Measurements from ENCODE around the gene TMPRSS11D. TPM values are rescaled to one million over a fixed set of nuclear protein-coding genes. Genes with fewer than 3 reads are reported as not detected.

Gene TMPRSS11D
- total RNA-seq, 1 experiment from 2014 or later, result not detected

DNA sequence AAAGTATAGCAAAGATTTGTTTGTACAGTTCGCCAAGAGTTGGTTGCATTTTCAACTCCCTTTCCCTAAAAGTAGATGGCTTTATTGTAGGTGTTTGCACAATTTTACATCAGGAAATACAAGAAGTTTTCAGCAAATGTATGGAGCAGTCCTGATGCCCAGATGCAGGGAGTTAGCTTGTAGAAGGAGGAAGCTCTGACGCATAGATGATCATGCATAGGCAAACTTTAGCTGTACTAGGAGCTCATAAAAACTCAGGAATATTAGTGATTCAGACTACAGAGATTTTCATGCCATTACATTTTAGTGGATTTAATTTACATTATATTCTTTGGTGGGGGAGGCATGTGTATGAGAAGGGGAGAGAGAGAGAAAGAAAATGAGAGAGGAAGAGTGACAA lies 62.9 kb downstream of the TMPRSS11D start:
- no TSS peak for BruUV-seq (replicated peaks)
- ATAC-seq (peak; percentile 100), DNase-seq (peak; percentile 81)
- no peak overlapping the region for H2AFZ ChIP-seq (ENCODE audit: low read length)
- H3K4me1 ChIP-seq (ENCODE audit: insufficient read depth, low read length), result peaks cover 12% of the 10 kb centered on the region
- H3K36me3 ChIP-seq (ENCODE audit: low read depth, low read length), result no peaks in the 10 kb centered on the region
- no peaks in the 10 kb centered on the region for H3K9me2 ChIP-seq (replicated peaks; ENCODE audit: low read length)
- ChIA-PET POLR2A (ENCODE audit: unreplicated experiment) (interaction anchor here (0.6 kb wide), 1 partner anchor 423 kb away, joined by 3 read pairs; no protein-coding TSS in a partner anchor), CTCF (interaction anchor here (0.6 to 1.0 kb wide), 3 partner anchors 74 to 353 kb away, joined by 3 to 9 read pairs (median 3); no protein-coding TSS in a partner anchor)
- no peaks in the 10 kb centered on the region for H3K27me3 ChIP-seq (ENCODE audit: low read length)
- H3K4me2 ChIP-seq (ENCODE audit: low read length), result peak overlapping the region; percentile 40
- H4K20me1 ChIP-seq (ENCODE audit: low read length), result no peaks in the 10 kb centered on the region
- H3K9ac ChIP-seq (ENCODE audit: low read length), result no peak overlapping the region
- H3K4me3 ChIP-seq (ENCODE audit: low read length), result no peak overlapping the region
- H3K79me2 ChIP-seq (ENCODE audit: low read length), result no peaks in the 10 kb centered on the region
- H3F3A ChIP-seq (ENCODE audit: low read length, unreplicated experiment), result no peaks in the 10 kb centered on the region
- H3K27ac ChIP-seq (ENCODE audit: low read length), result no peak overlapping the region
- intact Hi-C loops (cut with micrococcal nuclease), result no loop called here
- no peaks in the 10 kb centered on the region for H3K9me3 ChIP-seq (ENCODE audit: low read length)
- no peak for TF ChIP-seq EZH2 (IDR thresholded peaks at IDR 0.05; ENCODE audit: low read length, unreplicated experiment)
- TF ChIP-seq, protein P1, sequence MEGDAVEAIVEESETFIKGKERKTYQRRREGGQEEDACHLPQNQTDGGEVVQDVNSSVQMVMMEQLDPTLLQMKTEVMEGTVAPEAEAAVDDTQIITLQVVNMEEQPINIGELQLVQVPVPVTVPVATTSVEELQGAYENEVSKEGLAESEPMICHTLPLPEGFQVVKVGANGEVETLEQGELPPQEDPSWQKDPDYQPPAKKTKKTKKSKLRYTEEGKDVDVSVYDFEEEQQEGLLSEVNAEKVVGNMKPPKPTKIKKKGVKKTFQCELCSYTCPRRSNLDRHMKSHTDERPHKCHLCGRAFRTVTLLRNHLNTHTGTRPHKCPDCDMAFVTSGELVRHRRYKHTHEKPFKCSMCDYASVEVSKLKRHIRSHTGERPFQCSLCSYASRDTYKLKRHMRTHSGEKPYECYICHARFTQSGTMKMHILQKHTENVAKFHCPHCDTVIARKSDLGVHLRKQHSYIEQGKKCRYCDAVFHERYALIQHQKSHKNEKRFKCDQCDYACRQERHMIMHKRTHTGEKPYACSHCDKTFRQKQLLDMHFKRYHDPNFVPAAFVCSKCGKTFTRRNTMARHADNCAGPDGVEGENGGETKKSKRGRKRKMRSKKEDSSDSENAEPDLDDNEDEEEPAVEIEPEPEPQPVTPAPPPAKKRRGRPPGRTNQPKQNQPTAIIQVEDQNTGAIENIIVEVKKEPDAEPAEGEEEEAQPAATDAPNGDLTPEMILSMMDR (conservative IDR thresholded peaks at IDR 0.05; ENCODE audit: low read depth, low read length), result no peak
- no peak for TF ChIP-seq EZH2phosphoT487 (IDR thresholded peaks at IDR 0.05; ENCODE audit: borderline replicate concordance, low read length)

DNA sequence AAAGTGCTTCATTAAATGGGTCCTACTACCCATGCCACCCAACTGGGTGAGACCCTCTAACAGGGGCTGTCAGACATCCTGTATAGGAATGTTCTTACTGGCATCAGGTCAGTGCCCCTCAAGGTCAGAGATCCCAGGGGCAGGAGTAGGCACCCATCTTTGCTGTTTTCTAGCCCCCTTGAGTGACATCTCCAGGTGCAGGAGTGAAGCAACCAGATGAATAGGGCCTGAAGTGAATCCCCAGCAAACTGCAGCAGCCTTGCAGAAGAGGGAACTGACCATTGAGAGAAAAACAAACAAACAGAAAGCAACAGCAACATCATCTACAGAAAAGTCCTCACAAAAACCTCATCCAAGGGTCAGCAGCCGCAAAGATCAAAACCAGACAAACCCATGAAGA lies 73.8 kb downstream of the TMPRSS11D start:
- DNase-seq (no peak), ATAC-seq (no peak)
- Histone ChIP-seq H3K79me2 (ENCODE audit: low read length) (no peaks in the 10 kb centered on the region), H3K27ac (ENCODE audit: low read length) (no peak overlapping the region), H3K4me1 (ENCODE audit: insufficient read depth, low read length) (no peaks in the 10 kb centered on the region), H3K9ac (ENCODE audit: low read length) (no peak overlapping the region), H3F3A (ENCODE audit: low read length, unreplicated experiment) (no peaks in the 10 kb centered on the region), H4K20me1 (ENCODE audit: low read length) (no peaks in the 10 kb centered on the region), H3K9me2 (replicated peaks; ENCODE audit: low read length) (no peaks in the 10 kb centered on the region), H3K4me2 (ENCODE audit: low read length) (no peak overlapping the region), H3K4me3 (ENCODE audit: low read length) (no peak overlapping the region), H2AFZ (ENCODE audit: low read length) (no peak overlapping the region), H3K27me3 (ENCODE audit: low read length) (no peaks in the 10 kb centered on the region), H3K9me3 (ENCODE audit: low read length) (no peaks in the 10 kb centered on the region), H3K36me3 (ENCODE audit: low read depth, low read length) (no peaks in the 10 kb centered on the region)
- ChIA-PET CTCF (no interaction called here), POLR2A (ENCODE audit: unreplicated experiment) (no interaction called here)
- TF ChIP-seq, protein P1 (conservative IDR thresholded peaks at IDR 0.05; ENCODE audit: low read depth, low read length), result no peak
- TF ChIP-seq EZH2 (IDR thresholded peaks at IDR 0.05; ENCODE audit: low read length, unreplicated experiment), result no peak
- intact Hi-C loops (cut with micrococcal nuclease), result no loop called here
- no TSS peak for BruUV-seq (replicated peaks)

DNA sequence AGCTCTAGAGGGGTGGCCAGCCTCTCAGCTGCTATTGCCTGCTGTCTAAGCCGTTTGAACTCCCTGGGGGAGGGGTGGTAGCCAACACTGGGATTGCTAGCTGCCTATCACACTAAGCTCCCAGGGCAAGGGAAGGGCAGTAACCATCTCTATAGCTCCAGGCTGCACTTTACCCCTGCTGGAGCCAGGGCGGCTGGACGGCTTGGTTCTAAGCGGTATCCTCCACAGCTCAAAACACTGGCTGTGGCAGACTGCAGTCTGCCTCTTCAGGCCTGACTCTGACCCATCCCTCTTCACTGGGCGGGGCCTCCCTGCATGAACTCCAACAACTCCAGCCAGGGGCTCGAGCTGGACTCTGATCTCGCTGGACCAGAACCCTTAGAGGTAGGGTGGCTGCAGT lies 74.3 kb downstream of the TMPRSS11D start:
- ChIA-PET POLR2A (ENCODE audit: unreplicated experiment) (no interaction called here), CTCF (no interaction called here)
- TF ChIP-seq, protein P1 (conservative IDR thresholded peaks at IDR 0.05; ENCODE audit: low read depth, low read length), result no peak
- no peak for TF ChIP-seq EZH2 (IDR thresholded peaks at IDR 0.05; ENCODE audit: low read length, unreplicated experiment)
- TF ChIP-seq EZH2phosphoT487 (IDR thresholded peaks at IDR 0.05; ENCODE audit: borderline replicate concordance, low read length), result no peak
- no TSS peak for BruUV-seq (replicated peaks)
- DNase-seq (no peak), ATAC-seq (no peak)
- intact Hi-C loops (cut with micrococcal nuclease), result loop anchor here (10.0 kb wide), 1 partner anchor 55 kb away; no protein-coding TSS in a partner anchor
- Histone ChIP-seq H3K9me2 (replicated peaks; ENCODE audit: low read length) (no peaks in the 10 kb centered on the region), H3K27me3 (ENCODE audit: low read length) (no peaks in the 10 kb centered on the region), H3K79me2 (ENCODE audit: low read length) (no peaks in the 10 kb centered on the region), H3K27ac (ENCODE audit: low read length) (no peak overlapping the region), H4K20me1 (ENCODE audit: low read length) (no peaks in the 10 kb centered on the region), H2AFZ (ENCODE audit: low read length) (no peak overlapping the region), H3K36me3 (ENCODE audit: low read depth, low read length) (no peaks in the 10 kb centered on the region), H3K9ac (ENCODE audit: low read length) (no peak overlapping the region), H3F3A (ENCODE audit: low read length, unreplicated experiment) (no peaks in the 10 kb centered on the region), H3K9me3 (ENCODE audit: low read length) (no peaks in the 10 kb centered on the region), H3K4me1 (ENCODE audit: insufficient read depth, low read length) (no peaks in the 10 kb centered on the region), H3K4me2 (ENCODE audit: low read length) (no peak overlapping the region), H3K4me3 (ENCODE audit: low read length) (no peak overlapping the region)
